Peyer's patch (tissue), 4 donors: ENCODE measurements around the gene EFNA5.

Experiments
- CTCF ChIP-seq, 6 experiments: fragments of 450-650 bp in 4 of 6; fragments of 200-600 bp in 2 of 6; sonication (generic) in 1 of 6; IDR thresholded peaks; one replicate each; pipeline ENCODE4 v1.5.1; 2017 to 2019; ENCODE audit warnings: antibody characterized with exemption in 6 of 6, mild to moderate bottlenecking in 3 of 6, moderate library complexity in 1 of 6
- POLR2A ChIP-seq, 2 donors: fragments of 450-650 bp; IDR thresholded peaks; one replicate each; pipeline ENCODE4 v1.5.1; 2017; ENCODE audit warnings: antibody characterized with exemption in 2 of 2, mild to moderate bottlenecking in 2 of 2, moderate library complexity in 2 of 2

GRCh38 chr5:107368615-107369014 lies 302.1 kb downstream of the EFNA5 start:
- no peak for TF ChIP-seq POLR2A (IDR thresholded peaks at IDR 0.05)
- no peak for TF ChIP-seq CTCF (IDR thresholded peaks at IDR 0.05)
